Measurements from ENCODE around the gene GNAT2. TPM values are rescaled to one million over a fixed set of nuclear protein-coding genes. Genes with fewer than 3 reads are reported as not detected.

The GNAT2 gene
- total RNA-seq, 1 donor from 2014 or later = not detected

GRCh38 chr1:109567877-109568672 lies 51.3 kb downstream of the GNAT2 start:
- DNase-seq (ENCODE audit: low spot score in 2 of 2) (no peak), FAIRE-seq (no peak)

GRCh38 chr1:109566982-109567381 lies 52.4 kb downstream of the GNAT2 start:
- DNase-seq (ENCODE audit: low spot score in 2 of 2) (no peak), FAIRE-seq (no peak)

GRCh38 chr1:109565241-109565640 lies 54.2 kb downstream of the GNAT2 start:
- no peak for FAIRE-seq
- no peak for DNase-seq (ENCODE audit: low spot score in 2 of 2)

- no peak for DNase-seq (ENCODE audit: low spot score in 2 of 2)
- FAIRE-seq = no peak
Measured at GRCh38 chr1:109564194-109564878, 55.1 kb downstream of the GNAT2 start.

GRCh38 chr1:109559995-109560394 lies 59.4 kb downstream of the GNAT2 start:
- FAIRE-seq = no peak

GRCh38 chr1:109557520-109557919 lies 61.9 kb downstream of the GNAT2 start:
- FAIRE-seq = no peak

More at GRCh38 chr1:109559995-109560394, 59.4 kb downstream of the GNAT2 start:
- DNase-seq (ENCODE audit: low spot score in 2 of 2) = no peak

GRCh38 chr1:109556563-109556962 lies 62.9 kb downstream of the GNAT2 start:
- DNase-seq (ENCODE audit: low spot score in 2 of 2) = no peak
- no peak for FAIRE-seq

More at GRCh38 chr1:109557520-109557919, 61.9 kb downstream of the GNAT2 start:
- no peak for DNase-seq (ENCODE audit: low spot score in 2 of 2)

Small RNAs within 50 kb of the gene (small RNA-seq; reads per million reads assigned to genes)
- gene RNU6V = not detected

Other genes with a start within 250 kb of the GNAT2 start
- 42.8 TPM for gene SORT1, start 221.7 kb downstream of the GNAT2 start, total RNA-seq
- gene PSMA5, start 193.2 kb downstream of the GNAT2 start, total RNA-seq = 35.1 TPM
- gene SYPL2, start 153.1 kb downstream of the GNAT2 start, total RNA-seq = not detected
- gene ATXN7L2, start 135.7 kb downstream of the GNAT2 start, total RNA-seq = 4.9 TPM
- 4.9 TPM for gene CYB561D1, start 125.5 kb downstream of the GNAT2 start, total RNA-seq
- 8.2 TPM for gene AMIGO1, start 109.9 kb downstream of the GNAT2 start, total RNA-seq
- gene GPR61, start 79.7 kb downstream of the GNAT2 start, total RNA-seq = 4.9 TPM
- gene GNAI3, start 71.0 kb downstream of the GNAT2 start, total RNA-seq = 16.3 TPM
- 51.0 TPM for gene AMPD2, start 221 bp upstream of the GNAT2 start, total RNA-seq
- 3.7 TPM for gene GSTM4, start 36.5 kb upstream of the GNAT2 start, total RNA-seq
- gene GSTM2, start 48.4 kb upstream of the GNAT2 start, total RNA-seq = 18.8 TPM
- gene GSTM1, start 68.2 kb upstream of the GNAT2 start, total RNA-seq = 4.1 TPM
- gene GSTM5, start 92.6 kb upstream of the GNAT2 start, total RNA-seq = 3.7 TPM
- gene GSTM3, start 121.4 kb upstream of the GNAT2 start, total RNA-seq = 80.3 TPM
- not detected for gene EPS8L3, start 144.3 kb upstream of the GNAT2 start, total RNA-seq